SK-N-SH (cell line): ENCODE results near the gene TCIRG1. TPM values are rescaled to one million over a fixed set of nuclear protein-coding genes. Genes with fewer than 3 reads are reported as not detected.
"Not testable (repeated sequence)": the region's sequence is repeated elsewhere in the genome, so short reads cannot be mapped to it uniquely, and the experiment has no call there.

Source experiments
- CTCF ChIA-PET: fragments of 300-600, 350-600 bp; formaldehyde crosslinking; extraction: SDS; loops from one replicate; lab custom pipeline; 2021; lab: Yijun Ruan, JAX
- POLR2A ChIA-PET: fragments of 350-600 bp; sonication (Branson Sonifier 250); formaldehyde crosslinking; extraction: SDS; loops from one replicate; lab custom pipeline; 2020; ENCODE audit warnings: antibody characterized with exemption, inconsistent platforms; lab: Yijun Ruan, JAX
- DNase-seq: peaks from one replicate; pipeline ENCODE4 v3.0.0; 2012
- H2AFZ ChIP-seq: fragments of 200-600 bp; sonication (generic); 2 replicates; pipeline ENCODE4 v1.8.1; 2016; ENCODE audit warnings: antibody characterized with exemption, mild to moderate bottlenecking, low read depth
- H3F3A ChIP-seq: fragments of 200-600 bp; sonication (generic); replicated peaks from 2 replicates; pipeline ENCODE3; 2016; ENCODE audit warnings: antibody characterized with exemption, mild to moderate bottlenecking; ENCODE audit not compliant: insufficient read depth
- H3K27ac ChIP-seq, 2 experiments: fragments of 200-500 bp in 1 of 2; fragments of 200-600 bp in 1 of 2; sonication (Bioruptor generic) in 1 of 2; sonication (generic), shearing (Covaris generic) in 1 of 2; 2 replicates each; pipeline versions ENCODE4 v1.5.1 to v1.6.1; 2014 to 2016; ENCODE audit warnings: low read depth in 2 of 2, inconsistent platforms in 1 of 2, low read length in 1 of 2, mild to moderate bottlenecking in 1 of 2, mixed read lengths in 1 of 2
- H3K27me3 ChIP-seq: fragments of 200-600 bp; sonication (generic), shearing (Covaris generic); 2 replicates; pipeline ENCODE4 v1.6.1; 2016; ENCODE audit warnings: mixed run types; ENCODE audit not compliant: insufficient read depth
- H3K36me3 ChIP-seq, 2 experiments: fragments of 200-500 bp in 1 of 2; fragments of 200-600 bp in 1 of 2; sonication (Bioruptor generic) in 1 of 2; sonication (generic) in 1 of 2; replicated peaks in 1 of 2; 2 replicates each; pipeline versions ENCODE3 to v1.5.1; 2014 to 2016; ENCODE audit warnings: low read length in 1 of 2, mild to moderate bottlenecking in 1 of 2; ENCODE audit not compliant: insufficient read depth in 2 of 2, control insufficient read depth in 1 of 2
- H3K4me1 ChIP-seq, 2 experiments: fragments of 200-500 bp in 1 of 2; fragments of 200-600 bp in 1 of 2; sonication (Bioruptor generic) in 1 of 2; sonication (generic), shearing (Covaris generic) in 1 of 2; 2 replicates each; pipeline versions ENCODE4 v1.5.1 to v1.6.1; 2014 to 2016; ENCODE audit warnings: low read depth in 1 of 2, low read length in 1 of 2, mixed run types in 1 of 2; ENCODE audit not compliant: insufficient read depth in 2 of 2, control insufficient read depth in 1 of 2
- H3K4me2 ChIP-seq: fragments of 200-600 bp; sonication (generic), shearing (Covaris generic); 2 replicates; pipeline ENCODE4 v1.6.1; 2017; ENCODE audit warnings: mixed run types
- H3K4me3 ChIP-seq, 2 experiments: fragments of 200-500 bp in 1 of 2; fragments of 200-600 bp in 1 of 2; sonication (Bioruptor generic) in 1 of 2; sonication (generic), shearing (Covaris generic) in 1 of 2; 2 replicates each; pipeline versions ENCODE4 v1.5.1 to v1.8.1; 2014 to 2016; ENCODE audit warnings: low read depth in 2 of 2, inconsistent platforms in 1 of 2, low read length in 1 of 2, mild to moderate bottlenecking in 1 of 2, mixed read lengths in 1 of 2, moderate library complexity in 1 of 2
- H3K79me2 ChIP-seq: fragments of 200-600 bp; sonication (generic); 2 replicates; pipeline ENCODE4 v1.8.1; 2017; ENCODE audit warnings: mild to moderate bottlenecking; ENCODE audit not compliant: insufficient read depth
- H3K9ac ChIP-seq: fragments of 200-600 bp; sonication (generic); 2 replicates; pipeline ENCODE4 v1.6.1; 2017; ENCODE audit warnings: mixed run types
- H3K9me2 ChIP-seq: fragments of 200-600 bp; sonication (generic); 2 replicates; pipeline ENCODE4 v1.6.1; 2017; ENCODE audit warnings: mixed run types
- H3K9me3 ChIP-seq: fragments of 200-600 bp; sonication (generic); 2 replicates; pipeline ENCODE4 v1.6.1; 2017; ENCODE audit warnings: mixed run types, mild to moderate bottlenecking, moderate library complexity
- H4K20me1 ChIP-seq: fragments of 200-600 bp; sonication (generic); 2 replicates; pipeline ENCODE4 v1.6.1; 2017; ENCODE audit warnings: mild to moderate bottlenecking, mixed run types; ENCODE audit not compliant: insufficient read depth
- CHD2 ChIP-seq: fragments of 150-350 bp; IDR thresholded peaks from 2 replicates; pipeline ENCODE4 v1.6.1; 2018; ENCODE audit warnings: low read length; ENCODE audit not compliant: partially characterized antibody
- FOXJ3 ChIP-seq: sonication (generic); formaldehyde crosslinking; IDR thresholded peaks from 2 replicates; pipeline ENCODE4 v1.5.1; 2020; ENCODE audit warnings: mild to moderate bottlenecking, missing genetic modification reagents
- GABPA ChIP-seq: IDR thresholded peaks from 2 replicates; pipeline ENCODE4 v1.4.0; 2012; ENCODE audit warnings: low read depth, mild to moderate bottlenecking
- GATA2 ChIP-seq: sonication (generic); formaldehyde crosslinking; IDR thresholded peaks from 2 replicates; pipeline ENCODE4 v1.5.0; 2020; ENCODE audit warnings: mild to moderate bottlenecking, missing genetic modification reagents
- MAX ChIP-seq: IDR thresholded peaks from 2 replicates; pipeline ENCODE4 v1.4.0; 2012; ENCODE audit warnings: low read depth
- POLR2AphosphoS5 ChIP-seq: IDR thresholded peaks from 2 replicates; pipeline ENCODE4 v1.6.1; 2012; ENCODE audit warnings: low read depth, low read length
- RAD21 ChIP-seq: IDR thresholded peaks from 2 replicates; pipeline ENCODE4 v1.6.1; 2012; ENCODE audit warnings: mild to moderate bottlenecking, low read length
- RXRA ChIP-seq: IDR thresholded peaks from 2 replicates; pipeline ENCODE4 v1.4.0; 2012; ENCODE audit warnings: low read depth, mild to moderate bottlenecking, borderline replicate concordance
- USF1 ChIP-seq: IDR thresholded peaks from 2 replicates; pipeline ENCODE4 v1.4.0; 2012; ENCODE audit warnings: low read depth, borderline replicate concordance
- USF2 ChIP-seq: fragments of 150-350 bp; IDR thresholded peaks from 2 replicates; pipeline ENCODE4 v1.6.1; 2017; ENCODE audit warnings: antibody characterized with exemption, low read length, low read depth, borderline replicate concordance
- YY1 ChIP-seq: IDR thresholded peaks from 2 replicates; pipeline ENCODE4 v1.4.0; 2012; ENCODE audit warnings: low read depth, mild to moderate bottlenecking
- WGBS: methylation state at CpG from one replicate; pipeline ENCODE4 v1.1.6; 2017; ENCODE audit warnings: low lambda C conversion rate; 5-methylcytosine and 5-hydroxymethylcytosine counted together
- polyA plus RNA-seq, 3 experiments: library from polyadenylated mRNA; depleted of rRNA; stranded (reverse); fragments of >200 nt; gene quantifications; 2 replicates each; pipeline ENCODE4 v1.2.3, GENCODE V29; 2012

Gene TCIRG1
- polyA plus RNA-seq, 1 of the 3 experiments (the other 2 are of a cell fraction), result 0.58 TPM

- H3K27ac ChIP-seq, H3K27me3 ChIP-seq, H3K36me3 ChIP-seq, H2AFZ ChIP-seq, H3K79me2 ChIP-seq, POLR2A ChIA-PET, DNase-seq, H3K9ac ChIP-seq, H4K20me1 ChIP-seq, H3K4me2 ChIP-seq, CTCF ChIA-PET, H3K4me3 ChIP-seq, H3F3A ChIP-seq, H3K4me1 ChIP-seq, H3K9me3 ChIP-seq, H3K9me2 ChIP-seq: not testable (repeated sequence)
- WGBS, result 80% methylated on average over 2 of the region's 14 CpGs
Measured at GRCh38 chr11:67995579-67995978, 43.2 kb upstream of the TCIRG1 start.

- Histone ChIP-seq H3K27me3 (no peaks in the 10 kb centered on the region), H3K4me3 (no peak overlapping the region), H2AFZ (no peak overlapping the region), H3K4me1 (no peaks in the 10 kb centered on the region), H3K79me2 (no peaks in the 10 kb centered on the region), H3K27ac (no peak overlapping the region), H3K9me2 (no peaks in the 10 kb centered on the region), H3F3A (no peaks in the 10 kb centered on the region), H3K9me3 (no peaks in the 10 kb centered on the region), H3K36me3 (no peaks in the 10 kb centered on the region), H3K4me2 (no peak overlapping the region), H3K9ac (no peak overlapping the region), H4K20me1 (no peaks in the 10 kb centered on the region)
- WGBS, result 89% methylated on average over 6 of the region's 13 CpGs
- CTCF ChIA-PET, result no interaction called here
- POLR2A ChIA-PET, result no interaction called here
- TF ChIP-seq USF2 (no peak), GABPA (no peak), MAX (no peak), POLR2AphosphoS5 (no peak)
- DNase-seq, result no peak
Measured at GRCh38 chr11:67996051-67996450, 42.8 kb upstream of the TCIRG1 start.

GRCh38 chr11:67996622-67997474 lies 42.0 kb upstream of the TCIRG1 start:
- no peak overlapping the region for H3K4me3 ChIP-seq
- 94% methylated on average over 37 of the region's 41 CpGs for WGBS
- no peak overlapping the region for H2AFZ ChIP-seq

More at GRCh38 chr11:67996622-67997474, 42.0 kb upstream of the TCIRG1 start:
- no peaks in the 10 kb centered on the region for H4K20me1 ChIP-seq
- no peaks in the 10 kb centered on the region for H3K4me1 ChIP-seq
- H3K9me3 ChIP-seq, result no peaks in the 10 kb centered on the region
- H3K27ac ChIP-seq, result no peak overlapping the region
- no peaks in the 10 kb centered on the region for H3K36me3 ChIP-seq
- no peak for TF ChIP-seq GATA2 (CRISPR knock-in tag)
- no peak for TF ChIP-seq FOXJ3 (CRISPR knock-in tag)
- peak; percentile 8; the same call in 1 of the 2 replicates for TF ChIP-seq USF1
- TF ChIP-seq CHD2, result no peak
- no peak for TF ChIP-seq RXRA
- no peak for TF ChIP-seq YY1
- no peak for TF ChIP-seq RAD21
- H3K4me2 ChIP-seq, result no peak overlapping the region
- ChIA-PET CTCF (no interaction called here), POLR2A (no interaction called here)
- DNase-seq, result peak; percentile 71
- H3K9ac ChIP-seq, result no peak overlapping the region
- no peaks in the 10 kb centered on the region for H3K9me2 ChIP-seq
- no peaks in the 10 kb centered on the region for H3K79me2 ChIP-seq
- no peaks in the 10 kb centered on the region for H3K27me3 ChIP-seq
- H3F3A ChIP-seq, result peaks cover 3% of the 10 kb centered on the region
